OCI-LY1 (cell line): ENCODE results near the gene INPP5A.

Experiments
- CTCF ChIP-seq: fragments of 200-600 bp; sonication (generic), shearing (Covaris generic); IDR thresholded peaks from 2 replicates; pipeline ENCODE4 v1.5.1; 2017; ENCODE audit warnings: mild to moderate bottlenecking, antibody characterized with exemption, low read length, moderate library complexity, mixed read lengths
- EZH2 ChIP-seq: fragments of 200-600 bp; sonication (generic), shearing (Covaris generic); IDR thresholded peaks from 2 replicates; pipeline ENCODE4 v1.8.0; 2017; ENCODE audit warnings: borderline replicate concordance, mixed run types, mild to moderate bottlenecking, antibody characterized with exemption, low read length, moderate library complexity, mixed read lengths

GRCh38 chr10:132774181-132774901 is 236.8 kb downstream of the INPP5A start:
- TF ChIP-seq CTCF (no peak), EZH2 (no peak)
